Activated CD8-positive, alpha-beta T cell treated with anti-CD3 and anti-CD28 coated beads for 36 hours (primary cell): ENCODE results near the gene MRPL32. TPM values are rescaled to one million over a fixed set of nuclear protein-coding genes. Genes with fewer than 3 reads are reported as not detected.

Experiments
- ATAC-seq: fragments of 200-7000 bp; cut with Tn5 transposase; one replicate; pipeline ENCODE4 v1.10.0; 2021; ENCODE audit warnings: mild to moderate bottlenecking, moderate library complexity
- CTCF ChIA-PET: fragments of 350-600 bp; sonication (Branson Sonifier 250); formaldehyde crosslinking; loops from one replicate; lab custom pipeline; 2021; ENCODE audit warnings: antibody characterized with exemption; lab: Charles Lee
- POLR2A ChIA-PET: fragments of 350-600 bp; sonication (Branson Sonifier 250); formaldehyde crosslinking; loops from one replicate; lab custom pipeline; 2021; ENCODE audit warnings: antibody characterized with exemption; lab: Charles Lee
- DNase-seq: peaks from one replicate; pipeline ENCODE4 v3.0.0-alpha.2; 2020
- H3K27ac Mint-ChIP-seq: one replicate; pipeline ENCODE4 v1.8.0; 2021; ENCODE audit warnings: mild to moderate bottlenecking, mixed read lengths
- H3K27me3 Mint-ChIP-seq: one replicate; pipeline ENCODE4 v1.8.0; 2021; ENCODE audit warnings: mixed read lengths
- H3K36me3 Mint-ChIP-seq: one replicate; pipeline ENCODE4 v1.8.0; 2021; ENCODE audit warnings: low read depth, mixed read lengths
- H3K4me1 Mint-ChIP-seq: one replicate; pipeline ENCODE4 v1.8.0; 2021; ENCODE audit warnings: low read depth, mixed read lengths
- H3K4me3 Mint-ChIP-seq: one replicate; pipeline ENCODE4 v1.8.0; 2021; ENCODE audit warnings: mild to moderate bottlenecking, moderate library complexity, mixed read lengths
- H3K9me3 Mint-ChIP-seq: one replicate; pipeline ENCODE4 v1.8.0; 2021; ENCODE audit warnings: mixed read lengths
- CTCF ChIP-seq: fragments of 200-600 bp; IDR thresholded peaks from one replicate; pipeline ENCODE4 v1.8.0; 2022; ENCODE audit warnings: antibody characterized with exemption, mild to moderate bottlenecking
- intact Hi-C: fragments of 100-400 bp; cut with micrococcal nuclease; formaldehyde crosslinking; loops from one replicate; pipeline ENCODE4 v1.10.0; 2022
- total RNA-seq, 2 experiments: library from RNA; stranded (reverse); gene quantifications; one replicate each; pipeline ENCODE4 v1.2.3, GENCODE V29; 2021

Gene MRPL32
- total RNA-seq, 2 experiments from 2014 or later = 66.9 to 68.5 TPM

- intact Hi-C loops = no loop called here
These were observed 27.4 kb downstream of the MRPL32 start for GRCh38 chr7:42959549-42959948.

GRCh38 chr7:42960762-42961161 is 28.6 kb downstream of the MRPL32 start:
- intact Hi-C loops = no loop called here
- ChIA-PET CTCF (interaction anchor here (1.6 kb wide), 1 partner anchor 20 kb away, joined by 8 read pairs; no protein-coding TSS in a partner anchor), POLR2A (interaction anchor here (1.2 kb wide), 1 partner anchor 29 kb away, joined by 3 read pairs; the partner anchor contains the start of genes MRPL32 and PSMA2)
- H3K9me3 Mint-ChIP-seq = peaks cover 6% of the 10 kb centered on the region
- peaks cover 12% of the 10 kb centered on the region for H3K4me1 Mint-ChIP-seq
- DNase-seq (no peak), ATAC-seq (peak; percentile 11)
- peaks cover 13% of the 10 kb centered on the region for H3K27me3 Mint-ChIP-seq
- H3K36me3 Mint-ChIP-seq = peaks cover 2% of the 10 kb centered on the region
- no peak for TF ChIP-seq CTCF
- H3K27ac Mint-ChIP-seq = no peak overlapping the region
- H3K4me3 Mint-ChIP-seq = no peak overlapping the region

More at GRCh38 chr7:42959549-42959948, 27.4 kb downstream of the MRPL32 start:
- ATAC-seq (no peak), DNase-seq (no peak)
- ChIA-PET CTCF (no interaction called here), POLR2A (no interaction called here)
- Mint-ChIP-seq H3K4me3 (no peak overlapping the region), H3K27ac (no peak overlapping the region), H3K9me3 (peaks cover 9% of the 10 kb centered on the region), H3K4me1 (peaks cover 2% of the 10 kb centered on the region), H3K36me3 (peaks cover 2% of the 10 kb centered on the region), H3K27me3 (peaks cover 10% of the 10 kb centered on the region)
- TF ChIP-seq CTCF = no peak

GRCh38 chr7:42961170-42961569 is 29.0 kb downstream of the MRPL32 start:
- peaks cover 2% of the 10 kb centered on the region for H3K36me3 Mint-ChIP-seq
- no peak overlapping the region for H3K27ac Mint-ChIP-seq
- intact Hi-C loops = no loop called here

GRCh38 chr7:42964293-42964692 is 32.1 kb downstream of the MRPL32 start:
- H3K9me3 Mint-ChIP-seq = no peaks in the 10 kb centered on the region
- H3K36me3 Mint-ChIP-seq = no peaks in the 10 kb centered on the region
- TF ChIP-seq CTCF = no peak
- intact Hi-C loops = no loop called here
- H3K27me3 Mint-ChIP-seq = peaks cover 22% of the 10 kb centered on the region
- ATAC-seq (no peak), DNase-seq (no peak)
- no peak overlapping the region for H3K27ac Mint-ChIP-seq
- POLR2A ChIA-PET = no interaction called here
- CTCF ChIA-PET = interaction anchor here (1.1 kb wide), 1 partner anchor 41 kb away, joined by 3 read pairs; no protein-coding TSS in a partner anchor
- H3K4me3 Mint-ChIP-seq = no peak overlapping the region
- H3K4me1 Mint-ChIP-seq = peaks cover 12% of the 10 kb centered on the region

More at GRCh38 chr7:42961170-42961569, 29.0 kb downstream of the MRPL32 start:
- no peak for TF ChIP-seq CTCF
- Mint-ChIP-seq H3K27me3 (peaks cover 13% of the 10 kb centered on the region), H3K4me3 (no peak overlapping the region), H3K4me1 (peaks cover 12% of the 10 kb centered on the region), H3K9me3 (peaks cover 5% of the 10 kb centered on the region)
- ChIA-PET POLR2A (interaction anchor here (1.2 kb wide), 1 partner anchor 29 kb away, joined by 3 read pairs; the partner anchor contains the start of genes MRPL32 and PSMA2), CTCF (interaction anchor here (0.8 to 1.6 kb wide), 3 partner anchors 20 to 216 kb away, joined by 3 to 8 read pairs (median 4); no protein-coding TSS in a partner anchor)
- DNase-seq (no peak), ATAC-seq (no peak)
